Naive thymus-derived CD8-positive, alpha-beta T cell (primary cell): Measurements from ENCODE around the gene PIGC. TPM values are rescaled to one million over a fixed set of nuclear protein-coding genes. Genes with fewer than 3 reads are reported as not detected.

Source experiments
- ATAC-seq, 2 donors: fragments of 150-1000 bp; cut with Tn5 transposase in 1 of 2; sonication (Bioruptor Pico), chemical (Tn5 transposase) in 1 of 2; 1 replicate in 1 of 2; 2 replicates in 1 of 2; pipeline ENCODE4 v1.10.0; 2021; ENCODE audit warnings: mild to moderate bottlenecking in 2 of 2, moderate library complexity in 2 of 2
- POLR2A ChIA-PET: fragments of 350-600 bp; sonication (Branson Sonifier 250); formaldehyde crosslinking; loops from one replicate; lab custom pipeline; 2021; ENCODE audit warnings: antibody characterized with exemption; lab: Charles Lee
- DNase-seq, 10 donors: peaks; one replicate each; pipeline versions ENCODE4 v3.0.0 to v3.0.0-alpha.2; 2020 to 2022
- H3K27ac Mint-ChIP-seq, 10 donors: one replicate each; pipeline ENCODE4 v1.8.0; 2020 to 2022; ENCODE audit warnings: mild to moderate bottlenecking in 10 of 10, mixed read lengths in 10 of 10, moderate library complexity in 4 of 10, inconsistent platforms in 1 of 10
- H3K27me3 Mint-ChIP-seq, 5 donors: one replicate each; pipeline ENCODE4 v1.8.0; 2021 to 2022; ENCODE audit warnings: mixed read lengths in 5 of 5
- H3K36me3 Mint-ChIP-seq, 3 donors: one replicate each; pipeline ENCODE4 v1.8.0; 2020 to 2022; ENCODE audit warnings: mixed read lengths in 3 of 3, mild to moderate bottlenecking in 2 of 3, inconsistent platforms in 1 of 3
- H3K4me1 Mint-ChIP-seq, 4 donors: one replicate each; pipeline ENCODE4 v1.8.0; 2021 to 2022; ENCODE audit warnings: mixed read lengths in 4 of 4
- H3K4me3 Mint-ChIP-seq, 10 donors: one replicate each; pipeline ENCODE4 v1.8.0; 2020 to 2022; ENCODE audit warnings: mild to moderate bottlenecking in 10 of 10, mixed read lengths in 10 of 10, moderate library complexity in 6 of 10, inconsistent platforms in 1 of 10
- H3K9me3 Mint-ChIP-seq, 9 donors: one replicate each; pipeline ENCODE4 v1.8.0; 2020 to 2022; ENCODE audit warnings: mixed read lengths in 9 of 9, mild to moderate bottlenecking in 3 of 9, inconsistent platforms in 1 of 9, moderate library complexity in 1 of 9
- polyA plus RNA-seq, 3 donors: library from polyadenylated mRNA; unstranded; fragments of 300-500 nt; fragmentation: Illumina TruSeq; gene quantifications; one replicate each; pipeline ENCODE4 v1.2.3, GENCODE V29; 2021
- total RNA-seq, 8 experiments: library from RNA in 2 of 8; stranded (reverse) in 2 of 8; gene quantifications; one replicate each; pipeline ENCODE4 v1.2.3 and lab custom pipeline; 2021 to 2026

The PIGC gene
- total and polyA plus RNA-seq, 5 experiments from 2014 or later: 35.8 to 92.8 (median 69.1) TPM

GRCh38 chr1:172477741-172478140 is 33.9 kb upstream of the PIGC start:
- ATAC-seq (no peak), DNase-seq (no peak)
- POLR2A ChIA-PET: no interaction called here
- Mint-ChIP-seq H3K4me3 (no peak overlapping the region), H3K9me3 (no peaks in the 10 kb centered on the region), H3K27ac (no peak overlapping the region), H3K27me3 (peaks cover 1 to 10% (median 9%) of the 10 kb centered on the region in 5 donors), H3K4me1 (peaks cover 0 to 10% (median 4%) of the 10 kb centered on the region in 4 donors), H3K36me3 (no peaks in the 10 kb centered on the region)

- Mint-ChIP-seq H3K27ac (no peak overlapping the region), H3K9me3 (no peaks in the 10 kb centered on the region), H3K4me3 (no peak overlapping the region), H3K4me1 (peaks cover 3 to 10% (median 4%) of the 10 kb centered on the region in 4 donors), H3K36me3 (no peaks in the 10 kb centered on the region), H3K27me3 (peaks cover 1 to 10% (median 9%) of the 10 kb centered on the region in 5 donors)
- ATAC-seq: no peak
- POLR2A ChIA-PET: no interaction called here
- no peak for DNase-seq
These were observed 33.3 kb upstream of the PIGC start for GRCh38 chr1:172477216-172477615.

- DNase-seq: no peak
- peaks cover 3 to 10% (median 4%) of the 10 kb centered on the region in 4 donors for H3K4me1 Mint-ChIP-seq
- no peaks in the 10 kb centered on the region for H3K36me3 Mint-ChIP-seq
- ATAC-seq: no peak
- no peak overlapping the region for H3K27ac Mint-ChIP-seq
- H3K4me3 Mint-ChIP-seq: no peak overlapping the region
- H3K27me3 Mint-ChIP-seq: peaks cover 0 to 10% (median 9%) of the 10 kb centered on the region in 5 donors
- POLR2A ChIA-PET: no interaction called here
- H3K9me3 Mint-ChIP-seq: no peaks in the 10 kb centered on the region
These were observed 32.4 kb upstream of the PIGC start for GRCh38 chr1:172476218-172476811.

GRCh38 chr1:172473842-172474241 is 30.0 kb upstream of the PIGC start:
- peaks cover 0 to 3% (median 0%) of the 10 kb centered on the region in 4 donors for H3K4me1 Mint-ChIP-seq
- H3K27me3 Mint-ChIP-seq: peaks cover 0 to 8% (median 1%) of the 10 kb centered on the region in 5 donors

GRCh38 chr1:172473302-172473701 is 29.4 kb upstream of the PIGC start:
- Mint-ChIP-seq H3K36me3 (no peaks in the 10 kb centered on the region), H3K27ac (no peak overlapping the region), H3K9me3 (peaks cover 0 to 2% (median 0%) of the 10 kb centered on the region in 9 donors), H3K4me1 (peaks cover 0 to 3% (median 0%) of the 10 kb centered on the region in 4 donors), H3K4me3 (no peak overlapping the region), H3K27me3 (peaks cover 0 to 8% (median 1%) of the 10 kb centered on the region in 5 donors)
- no peak for ATAC-seq
- DNase-seq: no peak
- POLR2A ChIA-PET: interaction anchor here (0.7 kb wide), 1 partner anchor 13 kb away, joined by 3 read pairs; no protein-coding TSS in a partner anchor

More at GRCh38 chr1:172473842-172474241, 30.0 kb upstream of the PIGC start:
- DNase-seq (no peak), ATAC-seq (no peak)
- no peaks in the 10 kb centered on the region for H3K9me3 Mint-ChIP-seq
- POLR2A ChIA-PET: no interaction called here
- no peak overlapping the region for H3K27ac Mint-ChIP-seq
- H3K4me3 Mint-ChIP-seq: no peak overlapping the region
- H3K36me3 Mint-ChIP-seq: no peaks in the 10 kb centered on the region

GRCh38 chr1:172472495-172472894 is 28.6 kb upstream of the PIGC start:
- H3K4me1 Mint-ChIP-seq: peaks cover 0 to 3% (median 0%) of the 10 kb centered on the region in 4 donors
- H3K27ac Mint-ChIP-seq: no peak overlapping the region
- no peaks in the 10 kb centered on the region for H3K36me3 Mint-ChIP-seq
- no peak overlapping the region for H3K4me3 Mint-ChIP-seq
- peaks cover 0 to 2% (median 0%) of the 10 kb centered on the region in 9 donors for H3K9me3 Mint-ChIP-seq
- POLR2A ChIA-PET: interaction anchor here (0.6 kb wide), 1 partner anchor 796 kb away, joined by 4 read pairs; no protein-coding TSS in a partner anchor
- peaks cover 0 to 8% (median 1%) of the 10 kb centered on the region in 5 donors for H3K27me3 Mint-ChIP-seq
- no peak for ATAC-seq
- no peak for DNase-seq

GRCh38 chr1:172471666-172472065 is 27.8 kb upstream of the PIGC start:
- POLR2A ChIA-PET: no interaction called here
- Mint-ChIP-seq H3K27me3 (peaks cover 0 to 9% (median 1%) of the 10 kb centered on the region in 5 donors), H3K4me1 (peaks cover 0 to 3% (median 0%) of the 10 kb centered on the region in 4 donors), H3K27ac (no peak overlapping the region), H3K36me3 (no peaks in the 10 kb centered on the region), H3K4me3 (no peak overlapping the region), H3K9me3 (peaks cover 0 to 2% (median 0%) of the 10 kb centered on the region in 9 donors)
- DNase-seq (no peak), ATAC-seq (no peak)

- H3K9me3 Mint-ChIP-seq: peaks cover 0 to 2% (median 0%) of the 10 kb centered on the region in 9 donors
- H3K27ac Mint-ChIP-seq: no peak overlapping the region
- no peak for ATAC-seq
- DNase-seq: no peak
- POLR2A ChIA-PET: no interaction called here
- H3K4me3 Mint-ChIP-seq: no peak overlapping the region
- H3K36me3 Mint-ChIP-seq: no peaks in the 10 kb centered on the region
- peaks cover 1 to 9% (median 7%) of the 10 kb centered on the region in 5 donors for H3K27me3 Mint-ChIP-seq
- H3K4me1 Mint-ChIP-seq: peaks cover 0 to 3% (median under 1%) of the 10 kb centered on the region in 4 donors
These were observed 26.3 kb upstream of the PIGC start for GRCh38 chr1:172470149-172470548.

GRCh38 chr1:172469717-172470116 is 25.8 kb upstream of the PIGC start:
- peaks cover 1 to 9% (median 8%) of the 10 kb centered on the region in 5 donors for H3K27me3 Mint-ChIP-seq
- no peak for ATAC-seq
- POLR2A ChIA-PET: no interaction called here

GRCh38 chr1:172468296-172468695 is 24.4 kb upstream of the PIGC start:
- Mint-ChIP-seq H3K36me3 (no peaks in the 10 kb centered on the region), H3K27ac (no peak overlapping the region), H3K4me3 (no peak overlapping the region), H3K27me3 (peaks cover 1 to 9% (median 3%) of the 10 kb centered on the region in 5 donors), H3K4me1 (peaks cover 0 to 3% (median under 1%) of the 10 kb centered on the region in 4 donors), H3K9me3 (peaks cover 0 to 2% (median 0%) of the 10 kb centered on the region in 9 donors)
- DNase-seq (no peak), ATAC-seq (no peak)
- POLR2A ChIA-PET: no interaction called here

More at GRCh38 chr1:172469717-172470116, 25.8 kb upstream of the PIGC start:
- no peak for DNase-seq
- peaks cover 0 to 2% (median 0%) of the 10 kb centered on the region in 9 donors for H3K9me3 Mint-ChIP-seq
- no peak overlapping the region for H3K4me3 Mint-ChIP-seq
- peaks cover 0 to 3% (median under 1%) of the 10 kb centered on the region in 4 donors for H3K4me1 Mint-ChIP-seq
- H3K27ac Mint-ChIP-seq: no peak overlapping the region
- no peaks in the 10 kb centered on the region for H3K36me3 Mint-ChIP-seq

- H3K4me3 Mint-ChIP-seq: no peak overlapping the region
- POLR2A ChIA-PET: no interaction called here
- H3K27me3 Mint-ChIP-seq: peaks cover 1 to 9% (median 2%) of the 10 kb centered on the region in 5 donors
- DNase-seq (no peak), ATAC-seq (no peak)
- H3K36me3 Mint-ChIP-seq: no peaks in the 10 kb centered on the region
- peaks cover 0 to 2% (median under 1%) of the 10 kb centered on the region in 4 donors for H3K4me1 Mint-ChIP-seq
- H3K9me3 Mint-ChIP-seq: peaks cover 0 to 2% (median 0%) of the 10 kb centered on the region in 9 donors
- H3K27ac Mint-ChIP-seq: no peak overlapping the region
These were observed 23.6 kb upstream of the PIGC start for GRCh38 chr1:172467446-172467845.

GRCh38 chr1:172466795-172467407 is 23.0 kb upstream of the PIGC start:
- no peak overlapping the region for H3K4me3 Mint-ChIP-seq
- ATAC-seq (no peak), DNase-seq (no peak)
- H3K36me3 Mint-ChIP-seq: no peaks in the 10 kb centered on the region
- POLR2A ChIA-PET: no interaction called here
- no peak overlapping the region for H3K27ac Mint-ChIP-seq
- peaks cover 1 to 9% (median 2%) of the 10 kb centered on the region in 5 donors for H3K27me3 Mint-ChIP-seq
- peaks cover 0 to 2% (median 0%) of the 10 kb centered on the region in 9 donors for H3K9me3 Mint-ChIP-seq
- peaks cover 0 to 2% (median 0%) of the 10 kb centered on the region in 4 donors for H3K4me1 Mint-ChIP-seq

- Mint-ChIP-seq H3K9me3 (peaks cover 0 to 2% (median 0%) of the 10 kb centered on the region in 9 donors), H3K27ac (no peak overlapping the region), H3K4me1 (peaks cover 0 to 2% (median 0%) of the 10 kb centered on the region in 4 donors), H3K27me3 (peaks cover 1 to 9% (median 3%) of the 10 kb centered on the region in 5 donors), H3K4me3 (no peak overlapping the region), H3K36me3 (no peaks in the 10 kb centered on the region)
- POLR2A ChIA-PET: no interaction called here
- ATAC-seq: no peak
- no peak for DNase-seq
These were observed 21.7 kb upstream of the PIGC start for GRCh38 chr1:172465617-172466016.
